Astrocyte (in vitro differentiated cells and primary cell): ENCODE data around the gene TP53BP1.

Experiments used
- EZH2 ChIP-seq: IDR thresholded peaks from 2 replicates; pipeline ENCODE4 v1.6.1; 2012; ENCODE audit warnings: mild to moderate bottlenecking, low read length, inconsistent platforms; ENCODE audit not compliant: insufficient read depth
- TF ChIP-seq, protein P1 (sequence below): IDR thresholded peaks from 2 replicates; pipeline ENCODE4 v1.5.1; 2011; ENCODE audit warnings: low read depth, mild to moderate bottlenecking, inconsistent platforms, low read length, moderate library complexity; ENCODE audit not compliant: insufficient read depth

DNA sequence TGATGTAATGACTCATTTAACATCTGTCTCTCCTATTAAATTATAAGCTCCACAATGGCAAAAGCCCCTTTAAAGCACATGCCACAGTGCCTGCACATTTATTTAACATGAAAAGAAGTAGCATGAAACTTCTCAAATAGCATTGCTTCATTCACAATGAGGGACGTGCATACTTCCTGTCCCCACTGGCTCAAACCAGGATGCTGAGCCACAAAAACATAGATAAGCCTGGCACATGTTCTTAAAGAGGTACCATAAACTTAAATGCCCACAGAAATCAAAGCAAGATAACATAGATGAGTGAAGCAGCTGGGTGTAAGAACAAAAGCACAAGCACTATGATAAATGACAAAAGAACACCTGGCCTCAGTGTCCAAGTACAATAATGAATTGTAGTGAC, 3.8 kb downstream of the TP53BP1 start:
- TF ChIP-seq EZH2: no peak
- TF ChIP-seq, protein P1, sequence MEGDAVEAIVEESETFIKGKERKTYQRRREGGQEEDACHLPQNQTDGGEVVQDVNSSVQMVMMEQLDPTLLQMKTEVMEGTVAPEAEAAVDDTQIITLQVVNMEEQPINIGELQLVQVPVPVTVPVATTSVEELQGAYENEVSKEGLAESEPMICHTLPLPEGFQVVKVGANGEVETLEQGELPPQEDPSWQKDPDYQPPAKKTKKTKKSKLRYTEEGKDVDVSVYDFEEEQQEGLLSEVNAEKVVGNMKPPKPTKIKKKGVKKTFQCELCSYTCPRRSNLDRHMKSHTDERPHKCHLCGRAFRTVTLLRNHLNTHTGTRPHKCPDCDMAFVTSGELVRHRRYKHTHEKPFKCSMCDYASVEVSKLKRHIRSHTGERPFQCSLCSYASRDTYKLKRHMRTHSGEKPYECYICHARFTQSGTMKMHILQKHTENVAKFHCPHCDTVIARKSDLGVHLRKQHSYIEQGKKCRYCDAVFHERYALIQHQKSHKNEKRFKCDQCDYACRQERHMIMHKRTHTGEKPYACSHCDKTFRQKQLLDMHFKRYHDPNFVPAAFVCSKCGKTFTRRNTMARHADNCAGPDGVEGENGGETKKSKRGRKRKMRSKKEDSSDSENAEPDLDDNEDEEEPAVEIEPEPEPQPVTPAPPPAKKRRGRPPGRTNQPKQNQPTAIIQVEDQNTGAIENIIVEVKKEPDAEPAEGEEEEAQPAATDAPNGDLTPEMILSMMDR: no peak
